HepG2 (cell line): Measurements from ENCODE around the gene ZSCAN5C.

Experiments used
- AFF4 ChIP-seq: sonication (generic); formaldehyde crosslinking; IDR thresholded peaks from 2 replicates; pipeline ENCODE4 v1.4.0; 2020; ENCODE audit warnings: missing genetic modification reagents
- CTCF ChIP-seq: sonication (generic); formaldehyde crosslinking; IDR thresholded peaks from 2 replicates; pipeline ENCODE4 v1.5.0; 2020; ENCODE audit warnings: mild to moderate bottlenecking, missing genetic modification reagents, moderate library complexity
- FOSL1 ChIP-seq: sonication (generic); formaldehyde crosslinking; IDR thresholded peaks from 2 replicates; pipeline ENCODE4 v1.9.0; 2021; ENCODE audit warnings: missing genetic modification reagents, borderline replicate concordance
- MAFF ChIP-seq: IDR thresholded peaks from 2 replicates; pipeline ENCODE4 v1.6.1; 2011; ENCODE audit warnings: low read depth, low read length, improper control_type of control experiment
- RAD51 ChIP-seq: fragments of 450-650 bp; IDR thresholded peaks from 2 replicates; pipeline ENCODE4 v1.6.1; 2016; ENCODE audit warnings: borderline replicate concordance
- REST ChIP-seq, 2 experiments: IDR thresholded peaks; 2 replicates each; pipeline ENCODE4 v1.6.1; 2011 to 2012; ENCODE audit warnings: low read length in 2 of 2, borderline replicate concordance in 1 of 2, low read depth in 1 of 2, mild to moderate bottlenecking in 1 of 2, moderate library complexity in 1 of 2
- SP2 ChIP-seq: sonication (generic); formaldehyde crosslinking; IDR thresholded peaks from 2 replicates; pipeline ENCODE4 v1.5.1; 2020; ENCODE audit warnings: mild to moderate bottlenecking, missing genetic modification reagents
- SRSF9 ChIP-seq: fragments of 200-400 bp; formaldehyde crosslinking; IDR thresholded peaks from 2 replicates; pipeline ENCODE4 v1.6.1; 2018; ENCODE audit warnings: borderline replicate concordance, mild to moderate bottlenecking, low read depth, low read length; ENCODE audit not compliant: insufficient read depth, poor library complexity, severe bottlenecking
- ZNF280B ChIP-seq: sonication (generic); formaldehyde crosslinking; IDR thresholded peaks from 2 replicates; pipeline ENCODE4 v1.5.0; 2020; ENCODE audit warnings: missing genetic modification reagents, mild to moderate bottlenecking, borderline replicate concordance
- ZSCAN5A ChIP-seq: sonication (generic); formaldehyde crosslinking; IDR thresholded peaks from 2 replicates; pipeline ENCODE4 v1.8.0; 2022; ENCODE audit warnings: mild to moderate bottlenecking, missing genetic modification reagents, borderline replicate concordance

GRCh38 chr19:56174086-56174485 is 28.0 kb upstream of the ZSCAN5C start:
- TF ChIP-seq MAFF (no peak), ZNF280B (CRISPR knock-in tag) (no peak), CTCF (no peak), RAD51 (no peak), REST (IDR thresholded peaks at IDR 0.05; ENCODE audit: borderline replicate concordance in 1 of 2, low read depth in 1 of 2, low read length in 2 of 2) (no peak), SRSF9 (no peak), AFF4 (CRISPR knock-in tag) (no peak), SP2 (CRISPR knock-in tag) (no peak), FOSL1 (no peak), ZSCAN5A (no peak)
